Transverse colon (tissue), 4 donors: Measurements from ENCODE around the gene LRIT3. TPM values are rescaled to one million over a fixed set of nuclear protein-coding genes. Genes with fewer than 3 reads are reported as not detected.

Experiments used
- DNase-seq: peaks from one replicate; pipeline ENCODE4 v3.0.0-alpha.2; 2019
- H3K27ac ChIP-seq, 4 donors: fragments of 200-600 bp; sonication (generic); 2 replicates each; pipeline ENCODE4 v1.5.1; 2016 to 2018; ENCODE audit warnings: inconsistent platforms in 4 of 4
- H3K27me3 ChIP-seq: fragments of 200-600 bp; sonication (generic); 2 replicates; pipeline ENCODE4 v1.5.1; 2017; ENCODE audit warnings: inconsistent platforms
- H3K36me3 ChIP-seq, 4 donors: fragments of 200-600 bp; sonication (generic); 2 replicates each; pipeline ENCODE4 v1.5.1; 2017 to 2019; ENCODE audit warnings: inconsistent platforms in 4 of 4
- H3K4me1 ChIP-seq, 4 donors: fragments of 200-600 bp; sonication (generic); 2 replicates each; pipeline ENCODE4 v1.5.1; 2017 to 2020; ENCODE audit warnings: inconsistent platforms in 4 of 4
- H3K4me3 ChIP-seq, 4 donors: fragments of 200-600 bp; sonication (generic); 1 replicate in 1 of 4; 2 replicates in 3 of 4; pipeline versions ENCODE4 v1.5.1 to v1.6.1; 2017 to 2019; ENCODE audit warnings: inconsistent platforms in 4 of 4
- H3K9me3 ChIP-seq, 2 donors: fragments of 200-600 bp; sonication (generic); 2 replicates each; pipeline ENCODE4 v1.5.1; 2017 to 2019; ENCODE audit warnings: inconsistent platforms in 2 of 2
- CTCF ChIP-seq, 5 experiments: fragments of 200-600 bp in 3 of 5; fragments of 450-650 bp in 2 of 5; sonication (generic) in 3 of 5; IDR thresholded peaks; 1 replicate in 2 of 5; 2 replicates in 3 of 5; pipeline ENCODE4 v1.5.1; 2016 to 2017; ENCODE audit warnings: antibody characterized with exemption in 5 of 5, inconsistent platforms in 3 of 5, mild to moderate bottlenecking in 2 of 5, moderate library complexity in 1 of 5
- EP300 ChIP-seq: sonication (generic); formaldehyde crosslinking; IDR thresholded peaks from one replicate; pipeline ENCODE4 v1.6.1; 2017; ENCODE audit warnings: antibody characterized with exemption, low read depth
- POLR2A ChIP-seq: fragments of 450-650 bp; IDR thresholded peaks from one replicate; pipeline ENCODE4 v1.6.1; 2016; ENCODE audit warnings: antibody characterized with exemption, mild to moderate bottlenecking, moderate library complexity
- POLR2AphosphoS5 ChIP-seq, 3 donors: sonication (generic); formaldehyde crosslinking; IDR thresholded peaks; one replicate each; pipeline ENCODE4 v1.6.1; 2016; ENCODE audit warnings: antibody characterized with exemption in 3 of 3
- WGBS, 2 donors: methylation state at CpG; one replicate each; pipeline ENCODE4 v1.1.5; 2018; ENCODE audit warnings: low coverage in 1 of 2; 5-methylcytosine and 5-hydroxymethylcytosine counted together
- in situ Hi-C, 4 donors: fragments of 200-750 bp; cut with MboI; loops; one replicate each; pipeline versions ENCODE4 v1.15.0 to v1.15.1; 2017; ENCODE audit warnings: low sequenced_read_pairs in 3 of 4, low pct_ligation_motif_present in 1 of 4, low pct_unique_long_range_greater_than_20kb in 1 of 4
- intact Hi-C: fragments of 100-400 bp; cut with DNase I; formaldehyde crosslinking; loops from one replicate; pipeline ENCODE4 v1.15.1; 2023; ENCODE audit warnings: low total_unique reads
- total RNA-seq, 4 donors: library from RNA; depleted of rRNA; stranded (reverse); fragments of >200 nt; gene quantifications; one replicate each; pipeline ENCODE4 v1.1.0, GENCODE V29; 2016

LRIT3 gene
- total RNA-seq, 4 donors from 2014 or later: 0.14 to 0.16 TPM; not detected in 2

GRCh38 chr4:109886303-109886702, 38.4 kb downstream of the LRIT3 start:
- Histone ChIP-seq H3K4me1 (no peaks in the 10 kb centered on the region), H3K27me3 (no peaks in the 10 kb centered on the region), H3K9me3 (no peaks in the 10 kb centered on the region), H3K27ac (no peak overlapping the region), H3K36me3 (no peaks in the 10 kb centered on the region), H3K4me3 (no peak overlapping the region)
- DNase-seq: no peak
- intact Hi-C loops: no loop called here
- in situ Hi-C loops: no loop called here
- no peak for TF ChIP-seq POLR2A
- TF ChIP-seq CTCF (IDR thresholded peaks at IDR 0.05): no peak
- TF ChIP-seq POLR2AphosphoS5 (IDR thresholded peaks at IDR 0.05): no peak
- no peak for TF ChIP-seq EP300

GRCh38 chr4:109887071-109887470, 39.2 kb downstream of the LRIT3 start:
- Histone ChIP-seq H3K27me3 (no peaks in the 10 kb centered on the region), H3K36me3 (no peaks in the 10 kb centered on the region), H3K27ac (no peak overlapping the region), H3K9me3 (no peaks in the 10 kb centered on the region), H3K4me1 (no peaks in the 10 kb centered on the region), H3K4me3 (no peak overlapping the region)
- DNase-seq: no peak
- in situ Hi-C loops: no loop called here
- no peak for TF ChIP-seq CTCF (IDR thresholded peaks at IDR 0.05)
- no peak for TF ChIP-seq EP300
- TF ChIP-seq POLR2AphosphoS5 (IDR thresholded peaks at IDR 0.05): no peak
- 40 to 61% methylated on average over 6 of the region's 6 CpGs for WGBS, 2 donors
- intact Hi-C loops: no loop called here

- H3K4me3 ChIP-seq: no peak overlapping the region
- no peaks in the 10 kb centered on the region for H3K36me3 ChIP-seq
- H3K9me3 ChIP-seq: no peaks in the 10 kb centered on the region
- H3K27ac ChIP-seq: no peak overlapping the region
- in situ Hi-C loops: no loop called here
- intact Hi-C loops: no loop called here
- no peaks in the 10 kb centered on the region for H3K27me3 ChIP-seq
- no peak for DNase-seq
- TF ChIP-seq EP300 (no peak), POLR2AphosphoS5 (IDR thresholded peaks at IDR 0.05) (no peak), CTCF (IDR thresholded peaks at IDR 0.05) (no peak), POLR2A (no peak)
- H3K4me1 ChIP-seq: no peaks in the 10 kb centered on the region
These were observed 42.2 kb downstream of the LRIT3 start for GRCh38 chr4:109890076-109890475.

- Histone ChIP-seq H3K4me1 (no peaks in the 10 kb centered on the region), H3K27ac (no peak overlapping the region), H3K27me3 (no peaks in the 10 kb centered on the region), H3K36me3 (no peaks in the 10 kb centered on the region), H3K4me3 (no peak overlapping the region), H3K9me3 (no peaks in the 10 kb centered on the region)
- WGBS, 2 donors: 92 to 93% methylated on average over 7 to 8 of the region's 8 CpGs
- intact Hi-C loops: no loop called here
- in situ Hi-C loops: no loop called here
- no peak for TF ChIP-seq CTCF (IDR thresholded peaks at IDR 0.05)
- no peak for TF ChIP-seq EP300
- TF ChIP-seq POLR2AphosphoS5 (IDR thresholded peaks at IDR 0.05): no peak
- no peak for TF ChIP-seq POLR2A
- DNase-seq: no peak
These were observed 54.8 kb downstream of the LRIT3 start for GRCh38 chr4:109902559-109903251.
